ENCODE results near the gene SMAD6.

Gene SMAD6

GRCh38 chr15:66704019-66704802 lies 2.2 kb downstream of the SMAD6 start:
- DNase-seq, result no peak

GRCh38 chr15:66704803-66705153 lies 2.7 kb downstream of the SMAD6 start:
- no peak for DNase-seq

- no peak for DNase-seq
Measured at GRCh38 chr15:66705277-66706146, 3.5 kb downstream of the SMAD6 start.

GRCh38 chr15:66706225-66706732 lies 4.2 kb downstream of the SMAD6 start:
- DNase-seq, result no peak

GRCh38 chr15:66706840-66707239 lies 4.8 kb downstream of the SMAD6 start:
- DNase-seq, result no peak

GRCh38 chr15:66707310-66708082 lies 5.5 kb downstream of the SMAD6 start:
- DNase-seq, result no peak

GRCh38 chr15:66708389-66708788 lies 6.4 kb downstream of the SMAD6 start:
- DNase-seq, result no peak

- no peak for DNase-seq
Measured at GRCh38 chr15:66709884-66710283, 7.8 kb downstream of the SMAD6 start.

GRCh38 chr15:66711260-66711659 lies 9.2 kb downstream of the SMAD6 start:
- DNase-seq, result no peak

GRCh38 chr15:66711862-66712261 lies 9.8 kb downstream of the SMAD6 start:
- no peak for DNase-seq

- DNase-seq, result no peak
Measured at GRCh38 chr15:66713843-66714508, 11.9 kb downstream of the SMAD6 start.

- DNase-seq, result no peak
Measured at GRCh38 chr15:66714543-66714981, 12.5 kb downstream of the SMAD6 start.

- no peak for DNase-seq
Measured at GRCh38 chr15:66715181-66715624, 13.2 kb downstream of the SMAD6 start.

- no peak for DNase-seq
Measured at GRCh38 chr15:66715720-66716655, 14.0 kb downstream of the SMAD6 start.

- DNase-seq, result no peak
Measured at GRCh38 chr15:66716656-66717020, 14.6 kb downstream of the SMAD6 start.

GRCh38 chr15:66718220-66718988 lies 16.4 kb downstream of the SMAD6 start:
- no peak for DNase-seq

- DNase-seq, result no peak
Measured at GRCh38 chr15:66719471-66719870, 17.4 kb downstream of the SMAD6 start.

- no peak for DNase-seq
Measured at GRCh38 chr15:66720206-66721010, 18.4 kb downstream of the SMAD6 start.

- DNase-seq, result no peak
Measured at GRCh38 chr15:66721020-66721419, 19.0 kb downstream of the SMAD6 start.

GRCh38 chr15:66721501-66721937 lies 19.5 kb downstream of the SMAD6 start:
- no peak for DNase-seq

All from activated naive CD4-positive, alpha-beta T cell (primary cell).